Stimulated activated CD8-positive, alpha-beta memory T cell treated with anti-CD3 and anti-CD28 coated beads, Interleukin-15, amount 100 ng/mL, for 4 hours (primary cell): Measurements from ENCODE around the gene TSPAN5.

Experiments
- DNase-seq, 2 donors: peaks; one replicate each; pipeline ENCODE4 v3.0.0-alpha.2; 2020; ENCODE audit warnings: low read depth in 2 of 2

The TSPAN5 gene

DNA sequence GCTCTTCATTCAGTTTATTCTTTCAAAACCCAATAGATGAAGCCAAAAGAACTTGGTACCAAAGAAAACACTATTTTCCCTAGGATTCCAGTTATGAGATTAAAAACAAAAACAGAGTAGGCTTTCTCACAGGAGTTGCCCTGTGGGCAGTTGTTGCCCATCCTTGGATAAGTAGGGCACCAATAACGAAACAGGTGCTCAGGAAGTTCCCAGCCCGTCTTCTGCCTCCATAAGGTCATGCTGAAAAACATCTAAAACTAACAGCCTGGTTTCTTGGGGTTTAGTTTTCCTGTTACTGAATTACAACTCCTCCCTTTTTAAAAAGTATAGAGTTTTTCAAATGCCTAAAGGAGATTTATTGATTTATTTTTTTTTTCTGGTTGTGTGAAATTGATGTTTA lies 14.7 kb downstream of the TSPAN5 start:
- no peak for DNase-seq

DNA sequence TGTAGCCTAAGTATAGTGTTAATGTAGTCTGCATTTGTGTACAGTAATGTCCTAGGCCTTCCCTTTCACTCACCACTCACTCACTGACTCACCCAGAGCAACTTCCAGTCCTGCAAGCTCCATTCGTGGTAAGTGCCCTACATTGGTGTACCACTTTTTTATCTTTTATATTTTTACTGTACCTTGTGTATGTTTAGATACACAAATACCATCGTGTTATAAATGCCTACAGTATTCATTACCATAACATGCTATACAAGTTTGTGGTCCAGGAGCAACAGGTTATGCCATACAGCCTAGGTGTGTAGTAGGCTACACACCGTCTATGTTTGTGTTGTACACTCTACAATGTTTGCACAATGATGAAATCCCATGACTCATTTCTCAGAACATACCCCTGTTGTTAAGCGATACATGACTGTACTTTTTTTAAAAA lies 15.4 kb downstream of the TSPAN5 start:
- no peak for DNase-seq

DNA sequence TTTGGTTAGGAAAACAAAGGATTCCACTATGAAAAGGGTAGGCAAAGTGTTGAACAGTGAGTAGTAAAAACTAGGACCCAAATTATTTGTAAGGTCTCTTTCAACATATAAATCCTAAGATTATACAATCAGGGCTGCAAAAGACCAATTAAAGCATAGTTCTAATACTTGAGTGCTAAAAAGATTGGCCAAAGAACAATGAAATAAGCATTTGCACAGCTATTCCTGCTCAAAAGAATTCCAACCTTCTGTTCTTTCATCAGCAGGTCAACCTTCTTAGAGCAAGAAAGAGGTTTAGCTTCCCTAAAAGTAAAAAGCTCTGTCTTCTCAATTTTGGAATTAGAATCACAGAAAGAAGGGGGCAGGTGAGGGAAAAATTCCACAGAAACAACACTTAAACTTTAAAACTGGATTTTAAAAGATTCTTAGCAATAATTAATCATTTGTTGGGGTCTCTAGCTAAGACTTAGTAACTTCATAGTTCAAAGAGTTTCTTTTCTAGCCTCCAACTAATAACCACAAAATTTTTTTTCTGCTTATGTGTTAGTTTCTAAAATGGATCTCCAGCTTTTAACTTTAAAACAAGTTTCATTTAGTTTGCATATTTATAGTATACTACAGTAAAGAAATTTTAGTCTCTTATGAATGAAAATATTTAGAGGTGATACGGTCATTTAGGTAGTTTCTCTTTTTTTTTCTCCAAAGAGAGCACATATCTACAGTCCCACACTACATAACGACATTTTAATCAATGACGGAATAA lies 16.3 kb downstream of the TSPAN5 start:
- no peak for DNase-seq

DNA sequence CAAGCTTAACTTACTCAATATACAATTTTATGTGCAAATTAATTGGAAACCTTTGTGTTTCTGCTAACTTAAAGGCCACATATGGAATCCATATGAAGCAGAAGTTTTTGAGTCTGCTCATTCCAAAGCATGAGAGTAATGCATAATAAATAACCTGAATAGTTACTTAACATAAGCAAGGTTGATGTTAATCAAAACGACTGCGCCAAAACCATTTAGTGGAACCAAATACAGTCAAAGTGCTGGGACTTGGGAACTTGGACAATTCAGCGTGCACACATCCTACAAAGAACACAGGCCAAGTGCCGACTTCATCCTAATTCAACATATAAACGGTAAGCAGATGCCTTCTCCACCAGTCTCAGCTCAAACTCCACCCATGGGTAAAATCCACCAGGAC lies 17.0 kb downstream of the TSPAN5 start:
- no peak for DNase-seq

DNA sequence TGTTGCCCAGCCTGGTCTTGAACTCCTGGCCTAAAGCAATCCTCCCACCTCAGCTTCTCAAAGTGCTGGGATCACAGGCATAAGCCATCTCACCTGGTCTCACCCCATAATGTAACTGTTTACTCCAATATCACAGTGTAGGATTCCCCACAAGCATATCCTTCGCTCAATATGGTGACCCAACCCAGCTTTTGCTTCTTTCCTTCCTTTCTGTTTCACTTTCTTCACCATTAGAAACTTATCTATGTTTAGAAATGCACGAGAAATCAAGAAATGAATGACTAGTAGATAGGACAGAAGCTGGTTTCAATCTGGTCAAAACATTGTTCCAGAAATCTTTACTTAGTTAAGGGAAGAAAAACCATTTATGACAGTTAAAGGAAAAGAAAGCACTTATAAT lies 18.9 kb downstream of the TSPAN5 start:
- DNase-seq = no peak

DNA sequence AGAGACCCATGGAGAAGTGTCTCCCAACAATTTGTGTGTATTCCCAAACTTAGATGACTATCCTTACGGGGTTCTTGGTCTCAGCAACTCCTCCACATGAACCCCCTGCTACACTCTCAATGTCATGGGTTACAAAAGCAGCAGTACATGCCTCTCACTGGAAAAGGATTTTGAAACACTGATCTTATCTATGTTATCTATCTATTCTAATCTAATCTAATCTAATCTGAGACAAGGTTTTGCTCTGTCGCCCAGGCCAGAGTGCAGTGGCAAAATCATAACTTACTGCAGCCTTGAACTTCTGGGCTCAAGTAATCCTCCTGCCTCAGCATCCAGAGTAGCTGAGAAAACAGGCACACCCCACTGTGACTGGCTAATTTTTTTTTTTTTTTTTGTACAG lies 19.3 kb downstream of the TSPAN5 start:
- DNase-seq = no peak

DNA sequence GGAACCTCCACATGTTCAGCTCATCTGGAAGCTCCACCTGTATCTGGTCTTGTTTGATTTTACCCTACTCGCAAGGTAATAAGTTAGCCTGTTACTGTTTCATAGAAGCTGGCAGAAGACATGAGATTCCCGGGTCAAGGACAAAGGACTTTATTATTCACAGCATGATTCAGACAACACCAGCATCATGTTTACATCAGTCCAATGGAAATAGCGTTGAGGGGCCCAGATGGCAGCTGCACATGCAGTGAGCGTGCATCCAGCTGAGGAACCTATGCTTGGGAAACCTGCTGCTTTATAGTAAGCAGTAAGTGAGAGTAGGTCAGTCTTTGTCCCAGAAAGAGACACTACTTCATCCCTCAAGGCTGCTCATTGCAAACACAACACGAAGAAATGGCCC lies 19.8 kb downstream of the TSPAN5 start:
- DNase-seq = no peak

DNA sequence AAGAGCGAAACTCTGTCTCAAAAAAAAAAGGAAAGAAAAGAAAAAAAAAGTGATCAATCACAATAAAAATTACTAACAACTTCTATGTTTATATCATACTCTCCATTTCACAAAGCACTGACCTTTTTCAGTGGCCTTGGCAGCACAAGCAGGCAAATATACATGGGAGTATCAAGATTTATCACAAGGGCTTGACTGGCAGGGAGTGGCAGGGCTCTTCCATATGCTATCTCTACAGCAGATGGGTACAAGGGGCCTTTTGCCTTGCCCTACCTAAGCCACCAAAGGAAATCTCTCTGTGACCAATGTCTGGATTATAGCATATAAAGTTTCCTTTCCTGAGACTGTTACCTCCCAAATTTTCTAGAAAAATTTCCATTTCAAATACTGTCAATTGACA lies 24.4 kb downstream of the TSPAN5 start:
- no peak for DNase-seq

DNA sequence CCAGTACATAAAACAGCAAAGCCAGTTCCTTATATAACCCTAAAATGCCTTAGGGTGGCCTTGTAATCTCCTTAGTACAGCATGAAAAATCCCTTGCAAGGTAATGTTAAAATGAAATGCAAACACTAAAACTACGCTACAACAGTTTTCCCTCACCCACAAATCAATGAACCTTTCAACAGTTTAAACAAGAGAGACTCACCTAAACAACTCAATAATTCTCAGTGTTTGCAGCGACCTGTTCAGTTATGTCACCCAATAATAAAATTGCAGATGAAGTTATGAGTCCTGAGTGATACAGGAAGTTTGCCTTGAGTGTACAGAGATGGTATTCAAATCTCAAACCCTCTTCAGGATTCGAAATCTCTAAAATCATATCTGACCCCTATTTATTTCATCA lies 25.3 kb downstream of the TSPAN5 start:
- DNase-seq = no peak

DNA sequence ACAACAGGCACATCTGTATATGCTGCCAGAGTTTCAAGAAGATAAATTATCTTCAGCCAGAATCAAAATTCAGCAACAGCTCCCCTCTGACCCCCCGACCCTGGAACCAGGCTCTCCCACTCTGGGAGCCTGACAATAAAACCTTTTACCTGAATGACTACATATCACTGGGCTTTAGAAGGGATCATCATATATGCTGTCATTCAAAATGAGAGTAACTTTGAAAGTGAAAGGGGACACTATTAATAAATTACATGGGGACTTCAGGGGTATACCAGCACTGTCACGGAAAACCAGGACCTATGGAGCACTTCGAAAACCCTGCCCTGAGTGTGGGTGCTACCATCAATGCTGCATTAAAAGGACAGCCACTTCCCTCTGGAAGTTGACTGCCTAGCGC lies 26.2 kb downstream of the TSPAN5 start:
- no peak for DNase-seq

DNA sequence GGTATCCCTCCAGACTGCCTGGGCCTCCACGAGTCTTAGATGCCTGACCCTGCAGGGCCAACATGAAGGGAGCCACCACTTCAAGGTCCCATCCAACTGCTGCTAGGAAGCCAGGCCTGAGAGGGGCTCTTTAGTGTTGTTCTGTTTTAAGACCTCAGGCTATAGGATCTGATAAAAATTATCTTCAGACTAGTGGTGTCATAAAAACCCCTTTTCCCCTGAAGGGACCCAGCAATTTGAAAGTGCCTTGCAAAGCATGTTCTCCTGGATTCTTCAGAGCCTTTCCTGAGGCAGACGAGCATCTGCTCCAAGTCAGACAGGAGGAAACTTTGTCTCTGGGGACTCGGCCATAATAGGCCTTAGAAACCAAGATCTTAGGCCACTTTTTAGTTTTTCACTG lies 26.9 kb downstream of the TSPAN5 start:
- no peak for DNase-seq

DNA sequence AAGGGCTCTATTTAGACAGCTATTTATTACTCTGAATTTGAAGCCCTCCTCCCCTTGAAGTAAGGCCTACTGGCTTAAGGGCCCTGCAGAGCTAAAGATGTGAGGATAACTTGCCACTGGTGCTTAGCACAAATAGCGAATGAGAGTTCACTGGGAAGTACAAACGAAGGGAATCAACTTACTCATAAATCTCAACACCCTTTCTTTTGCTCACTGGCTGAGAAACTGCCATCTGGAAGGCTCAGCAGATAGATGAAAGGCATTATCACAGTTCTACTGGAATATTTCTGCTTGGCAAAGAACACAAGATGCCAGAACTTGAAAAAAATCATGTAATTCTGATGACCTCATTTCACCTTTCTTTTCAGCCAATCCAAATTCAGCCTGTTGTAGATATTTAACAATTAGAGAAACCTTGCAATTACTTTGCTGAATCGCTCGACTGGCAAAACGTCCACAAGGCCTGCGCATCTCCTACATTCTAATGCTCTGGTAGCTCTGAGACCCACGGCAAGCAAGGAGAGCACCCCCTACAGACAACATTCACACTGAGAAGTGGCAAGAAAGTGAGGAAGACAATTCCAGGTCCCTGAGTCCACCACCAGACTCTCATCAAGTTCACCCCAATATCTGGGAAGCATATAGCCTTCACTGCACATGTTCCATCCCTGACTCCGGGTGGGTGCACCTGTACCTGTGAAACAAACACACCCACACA lies 27.5 kb downstream of the TSPAN5 start:
- no peak for DNase-seq

DNA sequence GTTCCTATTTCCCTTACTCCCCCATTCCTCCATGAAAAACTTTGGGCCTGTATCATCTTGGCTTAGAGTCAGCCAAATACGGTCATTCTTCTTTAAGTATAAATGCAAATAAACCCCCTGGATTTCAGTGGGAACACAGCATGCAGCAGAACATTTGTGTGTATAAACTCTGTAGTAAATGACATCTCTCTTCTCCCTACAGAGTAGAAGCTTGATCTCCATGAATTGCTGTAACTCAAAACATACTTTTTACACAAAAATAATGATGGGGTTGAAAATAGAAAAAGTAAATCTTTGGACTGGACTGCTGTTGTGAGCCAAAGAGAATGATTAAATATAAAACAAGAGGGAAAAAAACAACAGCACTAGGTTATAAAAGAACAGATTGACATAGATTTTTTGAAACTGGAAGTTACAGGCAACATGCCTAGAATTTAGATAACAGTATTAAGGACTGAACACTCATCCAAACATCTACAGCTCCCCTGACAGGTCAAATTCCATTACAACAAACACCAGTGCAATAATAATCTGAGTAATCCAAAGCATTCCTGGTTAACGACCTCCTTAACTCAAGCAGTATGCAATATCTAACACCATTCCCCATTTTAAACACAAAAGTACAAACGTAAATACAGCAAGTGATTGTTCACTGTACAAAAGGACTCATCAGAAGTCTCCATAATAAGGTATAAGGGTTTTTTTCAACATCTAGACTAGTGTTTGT lies 30.7 kb downstream of the TSPAN5 start:
- DNase-seq = no peak

DNA sequence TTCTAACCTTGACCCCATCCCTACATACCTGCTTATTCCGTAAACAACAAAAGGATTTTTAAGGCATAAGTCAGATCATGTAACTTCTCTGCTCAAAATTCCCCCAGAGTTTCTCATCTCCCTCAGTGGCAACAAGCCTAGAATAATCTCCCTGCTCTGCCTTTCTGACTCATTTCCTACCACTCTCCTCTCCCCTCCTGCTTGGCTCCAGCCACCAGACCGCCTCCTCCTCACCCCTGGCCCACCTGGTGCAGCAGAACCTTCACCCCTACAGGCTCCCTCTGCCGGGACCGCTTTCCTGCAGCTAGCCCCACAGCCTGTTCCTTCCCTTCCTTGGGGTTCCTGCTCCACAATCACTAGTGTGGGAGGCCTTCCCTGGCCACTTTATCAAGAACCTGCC lies 32.1 kb downstream of the TSPAN5 start:
- DNase-seq = no peak

DNA sequence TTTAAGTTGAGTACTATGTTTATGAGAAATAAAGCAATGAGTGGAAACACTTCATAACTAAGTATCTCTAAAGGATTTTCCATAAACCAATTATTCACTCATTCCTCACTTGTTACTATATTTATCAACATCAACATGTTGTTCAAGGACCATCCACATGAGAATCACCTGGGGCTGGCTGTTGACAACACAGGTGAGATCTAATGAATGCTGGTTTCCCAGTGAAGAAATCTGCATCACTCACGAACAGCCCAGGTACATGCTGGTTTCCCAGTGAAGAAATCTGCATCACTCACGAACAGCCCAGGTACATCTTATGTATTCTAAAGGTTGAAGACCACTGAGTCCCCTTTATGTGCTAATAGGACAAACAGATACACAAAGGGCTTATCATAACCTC lies 32.5 kb downstream of the TSPAN5 start:
- no peak for DNase-seq

DNA sequence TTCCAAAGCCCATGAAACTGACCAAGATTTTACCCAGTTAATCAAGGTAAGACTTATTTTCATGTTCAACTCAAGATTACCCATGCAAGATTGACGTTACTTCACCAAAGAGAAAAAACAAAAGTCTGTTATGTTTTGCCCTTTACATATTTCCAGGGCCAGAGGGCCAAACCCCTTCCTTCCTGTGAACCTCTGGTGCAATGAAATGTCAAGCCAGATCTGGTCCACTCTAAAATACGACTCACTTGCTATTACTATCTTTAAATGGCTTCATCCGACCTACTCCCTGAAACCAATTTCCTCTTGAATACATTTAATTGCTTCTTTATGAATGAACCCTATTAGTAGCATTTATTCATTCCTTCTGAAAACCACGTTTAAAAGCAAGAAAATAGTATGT lies 33.0 kb downstream of the TSPAN5 start:
- DNase-seq = no peak

DNA sequence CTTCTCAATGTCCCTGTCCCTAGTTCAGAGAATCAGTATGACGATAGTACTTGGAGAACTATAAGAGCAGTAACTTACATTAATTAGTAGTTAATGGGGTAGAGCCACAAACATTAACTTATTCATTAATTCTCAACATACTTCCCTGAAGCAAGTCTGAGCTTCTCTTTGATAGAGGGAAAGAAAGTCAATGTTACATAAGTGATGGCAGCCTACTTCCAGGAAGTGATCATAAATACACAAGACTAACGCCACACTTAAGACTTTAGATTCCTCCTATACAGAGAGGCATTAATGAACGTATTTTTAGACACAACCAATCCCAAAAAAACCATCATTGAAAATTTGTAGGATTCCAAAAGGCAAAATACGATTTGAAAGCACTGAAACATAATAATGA lies 33.8 kb downstream of the TSPAN5 start:
- no peak for DNase-seq

DNA sequence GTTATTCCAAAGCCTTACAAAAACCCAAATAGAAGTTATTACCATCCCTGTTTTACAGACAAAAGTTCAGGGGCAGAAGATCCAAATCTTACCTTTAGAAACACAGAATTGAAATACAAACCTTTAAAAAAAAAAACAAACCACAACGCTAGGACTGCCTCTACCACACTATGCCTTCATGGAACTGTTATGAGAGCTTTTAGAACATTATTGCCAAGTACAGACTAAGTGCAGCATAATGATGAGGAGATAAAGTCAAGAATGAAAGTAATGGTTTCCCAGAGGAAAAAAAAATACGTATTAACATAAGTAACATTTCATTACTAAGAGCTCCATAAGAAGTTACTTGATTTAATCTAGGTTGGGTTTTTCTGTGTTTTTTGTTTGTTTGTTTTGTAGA lies 34.3 kb downstream of the TSPAN5 start:
- no peak for DNase-seq

DNA sequence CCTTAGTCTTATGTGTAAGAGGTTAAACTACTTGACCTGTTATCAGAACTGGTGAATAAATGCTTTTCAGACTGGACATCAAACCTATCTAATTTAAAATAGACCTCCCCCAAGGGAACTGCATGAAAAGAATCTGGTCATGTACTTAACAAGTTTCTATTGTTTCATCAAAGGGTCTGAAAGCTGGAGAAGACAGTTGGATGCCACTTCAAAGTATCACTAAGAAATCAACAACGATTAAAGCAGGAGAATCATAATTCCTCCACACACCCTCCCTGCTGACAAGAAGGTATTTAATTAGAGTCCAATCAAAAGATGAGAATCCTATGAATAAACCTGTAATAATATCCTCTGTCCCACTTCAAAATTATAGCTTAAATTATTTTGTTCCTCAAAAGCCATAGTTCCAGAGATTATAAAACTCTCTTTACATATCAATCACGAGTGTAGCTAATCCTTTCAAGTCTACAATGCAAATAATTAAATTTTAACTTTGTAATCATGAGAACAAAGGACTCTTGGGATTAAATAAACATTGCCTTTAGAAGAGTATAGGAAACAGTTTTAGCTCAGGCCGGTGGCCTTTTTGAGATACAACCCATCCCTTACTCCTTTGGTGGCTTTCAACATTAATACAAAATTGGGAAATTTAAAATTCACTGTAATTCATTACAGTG lies 35.1 kb downstream of the TSPAN5 start:
- no peak for DNase-seq

DNA sequence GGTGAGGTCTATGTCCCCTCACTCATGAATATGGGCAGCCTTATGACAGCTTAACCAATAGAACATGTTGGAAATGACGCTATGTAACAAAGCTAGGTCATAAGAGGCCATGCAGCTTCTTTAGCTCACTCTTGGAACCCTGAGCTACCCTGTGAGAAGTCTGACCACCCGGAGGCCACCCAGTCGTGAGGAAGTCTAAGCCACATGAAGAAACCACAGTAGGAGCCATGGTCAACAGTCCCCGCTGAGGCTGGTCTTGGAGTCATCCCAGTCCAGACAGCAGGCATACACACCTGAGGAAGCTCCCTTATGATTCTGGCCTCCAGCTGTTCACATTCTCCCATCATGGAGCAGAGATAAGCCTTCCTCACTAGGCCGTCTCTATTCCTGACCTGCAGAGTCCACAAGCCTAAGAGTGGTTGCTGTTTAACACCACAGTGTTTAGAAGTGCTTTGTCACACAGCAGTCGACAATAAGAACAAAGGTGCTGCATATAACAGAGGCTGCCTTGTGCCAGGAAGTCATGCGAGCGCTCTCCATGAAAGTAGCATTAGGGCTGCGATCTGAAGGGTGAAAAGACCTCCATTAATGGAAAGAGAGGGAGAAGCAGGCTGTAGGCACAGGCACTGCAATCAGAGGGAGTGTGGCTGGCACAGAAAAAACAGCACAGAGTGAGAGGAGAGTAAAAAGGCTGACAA lies 38.2 kb downstream of the TSPAN5 start:
- DNase-seq = no peak

DNA sequence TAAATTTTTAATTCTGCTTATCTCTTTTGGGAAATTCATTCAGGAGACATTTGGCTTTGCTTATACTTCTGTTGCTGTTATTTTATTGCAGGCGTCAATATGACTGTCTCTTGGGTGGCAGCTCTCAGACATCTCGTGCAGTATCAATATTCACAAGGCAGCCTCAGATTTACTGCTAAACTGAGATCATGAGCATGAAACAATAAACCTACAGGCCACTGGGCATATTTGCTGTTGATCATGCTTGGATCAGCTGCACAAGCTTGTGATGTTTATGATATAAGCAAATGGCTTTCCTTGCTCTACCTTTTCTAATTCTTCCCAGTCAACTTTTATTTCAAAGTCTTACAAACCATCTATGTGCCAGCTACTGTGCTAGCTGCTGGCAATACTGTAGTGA lies 39.2 kb downstream of the TSPAN5 start:
- DNase-seq = no peak

DNA sequence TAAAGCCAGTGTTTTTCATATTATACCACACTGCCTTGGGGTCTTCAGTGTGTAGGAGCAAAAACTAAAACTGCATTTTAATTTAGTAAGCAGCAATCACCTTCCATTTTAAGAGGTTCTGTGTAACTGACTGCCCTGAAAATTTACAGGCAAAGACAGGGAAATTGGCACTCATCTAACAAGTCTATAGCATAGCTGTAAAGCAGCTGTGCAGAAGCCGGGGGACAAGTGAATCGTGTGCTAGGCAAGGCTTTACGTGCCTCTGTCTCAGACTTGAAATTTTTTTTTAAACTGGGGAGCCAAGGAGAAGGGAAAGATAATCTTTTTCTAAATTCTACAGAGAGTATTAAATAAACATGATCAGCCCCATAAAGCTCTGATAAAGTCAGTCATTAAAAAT lies 39.7 kb downstream of the TSPAN5 start:
- DNase-seq = no peak
